Adrenal gland (tissue), 5 donors: ENCODE results near the gene ANO4.

Experiments used
- CTCF ChIP-seq, 6 experiments: fragments of 450-650 bp in 4 of 6; fragments of 200-600 bp in 2 of 6; sonication (generic) in 1 of 6; IDR thresholded peaks; 1 replicate in 5 of 6; 2 replicates in 1 of 6; pipeline versions ENCODE4 v1.5.1 to v1.8.0; 2016 to 2021; ENCODE audit warnings: antibody characterized with exemption in 6 of 6, mild to moderate bottlenecking in 2 of 6, moderate library complexity in 1 of 6
- POLR2A ChIP-seq, 2 donors: fragments of 450-650 bp; IDR thresholded peaks; one replicate each; pipeline ENCODE4 v1.6.1; 2017; ENCODE audit warnings: antibody characterized with exemption in 2 of 2, mild to moderate bottlenecking in 2 of 2, moderate library complexity in 1 of 2
- donor health status: DM: no; HTN: no; CAD: no.

- TF ChIP-seq CTCF (IDR thresholded peaks at IDR 0.05): no peak
- no peak for TF ChIP-seq POLR2A (IDR thresholded peaks at IDR 0.05)
Observed at GRCh38 chr12:100927826-100928225, 133.2 kb downstream of the ANO4 start.
